PC-9 (cell line): Measurements from ENCODE around the gene PDK2. TPM values are rescaled to one million over a fixed set of nuclear protein-coding genes. Genes with fewer than 3 reads are reported as not detected.

Experiments used
- BruUV-seq: library from RNA; stranded (reverse); fragments of 400-500 nt; replicated peaks from 2 replicates; lab custom pipeline; 2021; lab: Mats Ljungman, UMichigan
- CTCF ChIA-PET: fragments of 300-600 bp; sonication (Branson Sonifier 250); formaldehyde crosslinking; loops from one replicate; lab custom pipeline; 2022; ENCODE audit warnings: antibody characterized with exemption; lab: Charles Lee
- POLR2A ChIA-PET: fragments of 300-600 bp; sonication (Branson Sonifier 250); formaldehyde crosslinking; loops from one replicate; lab custom pipeline; 2022; ENCODE audit warnings: antibody characterized with exemption; ENCODE audit not compliant: unreplicated experiment; lab: Charles Lee
- DNase-seq, 2 experiments: peaks; one replicate each; pipeline versions ENCODE4 v3.0.0 to v3.0.0-alpha.2; 2015 to 2022; ENCODE audit warnings: mixed read lengths in 1 of 2
- H2AFZ ChIP-seq: fragments of 200-600 bp; sonication (generic); 2 replicates; pipeline ENCODE4 v1.8.1; 2017; ENCODE audit warnings: antibody characterized with exemption
- H3F3A ChIP-seq: fragments of 200-600 bp; sonication (generic); 2 replicates; pipeline ENCODE4 v1.8.1; 2017; ENCODE audit warnings: antibody characterized with exemption, mild to moderate bottlenecking, low read depth; ENCODE audit not compliant: insufficient read depth
- H3K27ac ChIP-seq: fragments of 200-600 bp; sonication (generic); 2 replicates; pipeline ENCODE4 v1.6.1; 2016; ENCODE audit warnings: mixed run types
- H3K27me3 ChIP-seq: fragments of 200-600 bp; sonication (generic); 2 replicates; pipeline ENCODE4 v1.6.1; 2016; ENCODE audit warnings: low read depth, mixed run types; ENCODE audit not compliant: insufficient read depth
- H3K36me3 ChIP-seq: fragments of 200-600 bp; sonication (generic); 2 replicates; pipeline ENCODE4 v1.6.1; 2016; ENCODE audit warnings: low read depth, mixed run types
- H3K4me1 ChIP-seq: fragments of 200-600 bp; sonication (generic); replicated peaks from 2 replicates; pipeline ENCODE4 v1.6.1; 2016; ENCODE audit warnings: mixed run types; ENCODE audit not compliant: insufficient read depth
- H3K4me2 ChIP-seq: fragments of 200-600 bp; sonication (generic); 2 replicates; pipeline ENCODE4 v1.6.1; 2017; ENCODE audit warnings: mixed run types
- H3K4me3 ChIP-seq: fragments of 200-600 bp; sonication (generic); 2 replicates; pipeline ENCODE4 v1.6.1; 2016; ENCODE audit warnings: mixed run types
- H3K79me2 ChIP-seq: fragments of 200-600 bp; sonication (generic); 2 replicates; pipeline ENCODE4 v1.6.1; 2017; ENCODE audit warnings: low read depth, mixed run types
- H3K9me2 ChIP-seq: fragments of 200-600 bp; sonication (generic); 2 replicates; pipeline ENCODE4 v1.8.1; 2017; ENCODE audit warnings: mild to moderate bottlenecking; ENCODE audit not compliant: insufficient read depth
- H3K9me3 ChIP-seq: fragments of 200-600 bp; sonication (generic); 2 replicates; pipeline ENCODE4 v1.8.1; 2016; ENCODE audit warnings: low read depth; ENCODE audit not compliant: insufficient read depth
- H4K20me1 ChIP-seq: fragments of 200-600 bp; sonication (generic); 2 replicates; pipeline ENCODE4 v1.8.1; 2017; ENCODE audit not compliant: insufficient read depth
- EZH2 ChIP-seq: fragments of 200-600 bp; sonication (generic); IDR thresholded peaks from 2 replicates; pipeline ENCODE4 v1.8.0; 2017; ENCODE audit warnings: antibody characterized with exemption, low read depth
- intact Hi-C: fragments of 100-400 bp; cut with micrococcal nuclease; formaldehyde crosslinking; loops from one replicate; pipeline ENCODE4 v1.10.0; 2022; ENCODE audit not compliant: unreplicated experiment
- total RNA-seq: library from RNA; stranded (reverse); gene quantifications from 2 replicates; pipeline ENCODE4 v1.2.3, GENCODE V29; 2021
- TF ChIP-seq, protein P1 (sequence below): fragments of 200-600 bp; sonication (generic); conservative IDR thresholded peaks from 2 replicates; pipeline ENCODE4 v1.6.1; 2017; ENCODE audit warnings: mixed run types, antibody characterized with exemption, mild to moderate bottlenecking, moderate library complexity

Gene PDK2
- total RNA-seq, 1 experiment from 2014 or later = 58.7 TPM

DNA sequence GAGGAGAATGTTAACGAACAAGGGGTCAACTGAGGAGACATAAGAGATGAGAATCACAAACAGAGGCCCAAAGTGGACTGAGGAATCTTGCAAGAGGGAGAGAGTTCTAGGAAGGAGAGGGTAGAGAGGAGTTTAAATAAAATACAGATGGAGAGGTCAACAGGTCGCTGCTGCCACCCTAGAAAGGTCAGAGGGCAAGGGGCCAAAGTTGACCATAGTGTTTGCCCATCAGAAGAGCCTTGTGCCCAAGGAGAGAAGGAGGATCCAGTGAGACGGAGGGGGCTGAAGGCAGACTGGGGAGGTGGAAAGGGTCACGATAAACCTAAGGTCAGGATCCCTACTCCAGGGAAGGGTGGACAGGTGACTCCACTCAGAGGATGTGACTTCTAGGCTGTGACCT is 46.2 kb upstream of the PDK2 start:
- Histone ChIP-seq H3K36me3 (no peaks in the 10 kb centered on the region), H3K9me3 (no peaks in the 10 kb centered on the region), H2AFZ (no peak overlapping the region), H3K79me2 (peaks cover 6% of the 10 kb centered on the region), H3K27me3 (no peaks in the 10 kb centered on the region), H3K4me2 (no peak overlapping the region; the same call in 1 of the 2 replicates), H4K20me1 (no peaks in the 10 kb centered on the region), H3K27ac (peak overlapping the region; percentile 97; the same call in 1 of the 2 replicates), H3K9me2 (no peaks in the 10 kb centered on the region), H3K4me3 (no peak overlapping the region), H3F3A (peaks cover 49% of the 10 kb centered on the region), H3K4me1 (peaks cover 81% of the 10 kb centered on the region)
- BruUV-seq = no TSS peak
- intact Hi-C loops = no loop called here
- TF ChIP-seq, protein P1, sequence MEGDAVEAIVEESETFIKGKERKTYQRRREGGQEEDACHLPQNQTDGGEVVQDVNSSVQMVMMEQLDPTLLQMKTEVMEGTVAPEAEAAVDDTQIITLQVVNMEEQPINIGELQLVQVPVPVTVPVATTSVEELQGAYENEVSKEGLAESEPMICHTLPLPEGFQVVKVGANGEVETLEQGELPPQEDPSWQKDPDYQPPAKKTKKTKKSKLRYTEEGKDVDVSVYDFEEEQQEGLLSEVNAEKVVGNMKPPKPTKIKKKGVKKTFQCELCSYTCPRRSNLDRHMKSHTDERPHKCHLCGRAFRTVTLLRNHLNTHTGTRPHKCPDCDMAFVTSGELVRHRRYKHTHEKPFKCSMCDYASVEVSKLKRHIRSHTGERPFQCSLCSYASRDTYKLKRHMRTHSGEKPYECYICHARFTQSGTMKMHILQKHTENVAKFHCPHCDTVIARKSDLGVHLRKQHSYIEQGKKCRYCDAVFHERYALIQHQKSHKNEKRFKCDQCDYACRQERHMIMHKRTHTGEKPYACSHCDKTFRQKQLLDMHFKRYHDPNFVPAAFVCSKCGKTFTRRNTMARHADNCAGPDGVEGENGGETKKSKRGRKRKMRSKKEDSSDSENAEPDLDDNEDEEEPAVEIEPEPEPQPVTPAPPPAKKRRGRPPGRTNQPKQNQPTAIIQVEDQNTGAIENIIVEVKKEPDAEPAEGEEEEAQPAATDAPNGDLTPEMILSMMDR = no peak
- no peak for TF ChIP-seq EZH2
- ChIA-PET CTCF (no interaction called here), POLR2A (interaction anchor here (0.6 kb wide), 1 partner anchor 39 kb away, joined by 3 read pairs; no protein-coding TSS in a partner anchor)
- DNase-seq = no peak

DNA sequence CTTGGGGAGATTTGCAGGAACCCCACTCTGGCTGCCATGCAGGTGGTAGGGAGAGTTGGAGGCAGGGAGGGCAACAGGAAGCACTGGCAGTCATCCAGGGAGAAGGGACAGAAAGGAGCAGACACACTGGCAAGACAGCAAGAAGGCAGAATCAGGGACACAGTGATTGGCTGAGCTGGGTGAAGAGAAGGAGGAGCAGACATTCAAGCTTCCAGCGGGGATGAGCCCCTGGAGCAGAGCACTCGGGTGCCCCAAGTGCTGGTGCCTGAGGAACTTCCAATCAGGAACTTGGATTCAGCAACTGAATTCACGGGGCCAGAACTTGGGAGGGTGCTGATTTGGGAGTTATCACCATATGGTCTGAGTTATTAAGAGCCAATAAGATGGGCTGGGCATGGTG is 45.5 kb upstream of the PDK2 start:
- no peak overlapping the region for H3K4me3 ChIP-seq
- no peak overlapping the region for H2AFZ ChIP-seq
- TF ChIP-seq, protein P1 = no peak
- TF ChIP-seq EZH2 = no peak
- no peak for DNase-seq
- H3K79me2 ChIP-seq = peaks cover 12% of the 10 kb centered on the region
- ChIA-PET CTCF (no interaction called here), POLR2A (interaction anchor here (0.6 kb wide), 1 partner anchor 38 kb away, joined by 3 read pairs; no protein-coding TSS in a partner anchor)
- H3K9me2 ChIP-seq = no peaks in the 10 kb centered on the region
- no peaks in the 10 kb centered on the region for H3K27me3 ChIP-seq
- H3K27ac ChIP-seq = peak overlapping the region; percentile 97
- BruUV-seq = no TSS peak
- no peaks in the 10 kb centered on the region for H4K20me1 ChIP-seq
- H3F3A ChIP-seq = peaks cover 55% of the 10 kb centered on the region
- H3K36me3 ChIP-seq = no peaks in the 10 kb centered on the region
- H3K9me3 ChIP-seq = no peaks in the 10 kb centered on the region
- peaks cover 88% of the 10 kb centered on the region for H3K4me1 ChIP-seq
- peak overlapping the region; percentile 92 for H3K4me2 ChIP-seq
- intact Hi-C loops = no loop called here

DNA sequence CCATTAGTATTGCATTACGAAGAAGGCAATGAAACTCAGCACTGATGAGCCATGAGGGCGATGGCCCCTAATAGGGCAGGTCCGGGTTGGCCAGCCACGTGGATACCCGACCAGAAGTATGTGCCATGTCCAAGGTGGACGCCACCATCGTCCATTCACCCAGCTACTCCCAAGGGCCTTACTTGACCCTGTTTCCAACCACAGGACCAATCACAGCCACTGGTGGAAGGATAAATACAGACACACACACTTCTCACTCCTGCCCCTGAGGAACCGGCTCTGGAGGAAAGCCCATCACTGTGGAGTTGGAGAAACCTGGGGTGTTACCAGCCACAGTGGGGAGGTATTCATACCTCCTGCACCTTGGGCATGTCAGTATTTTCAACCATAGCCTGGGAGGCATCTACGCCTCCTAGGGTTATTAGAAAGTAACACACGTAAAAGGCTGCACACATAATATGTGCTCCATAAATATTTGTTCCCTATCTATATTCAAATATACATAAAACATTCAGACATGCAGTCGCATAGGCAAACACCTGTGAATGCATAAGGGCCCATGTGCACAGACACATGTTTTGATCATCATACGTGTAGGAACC is 44.6 kb upstream of the PDK2 start:
- Histone ChIP-seq H3K4me2 (peak overlapping the region; percentile 92), H3K4me3 (peak overlapping the region; percentile 17; the same call in 1 of the 2 replicates), H3F3A (peaks cover 64% of the 10 kb centered on the region), H3K4me1 (peaks cover 90% of the 10 kb centered on the region), H3K9me2 (no peaks in the 10 kb centered on the region), H3K36me3 (no peaks in the 10 kb centered on the region), H3K9me3 (no peaks in the 10 kb centered on the region), H4K20me1 (no peaks in the 10 kb centered on the region), H2AFZ (no peak overlapping the region), H3K27ac (peak overlapping the region; percentile 97), H3K79me2 (peaks cover 19% of the 10 kb centered on the region), H3K27me3 (no peaks in the 10 kb centered on the region)
- no TSS peak for BruUV-seq
- DNase-seq = peak in 1 of 2 experiments; percentile 60
- intact Hi-C loops = loop anchor here (1.0 kb wide), 3 partner anchors 7 to 22 kb away; no protein-coding TSS in a partner anchor
- TF ChIP-seq, protein P1 = peak; percentile 54; the same call in 1 of the 2 replicates
- no peak for TF ChIP-seq EZH2
- ChIA-PET POLR2A (no interaction called here), CTCF (no interaction called here)
